GM18870 (cell line): ENCODE data around the gene GUCY1A2.
"Not testable (repeated sequence)": the region's sequence is repeated elsewhere in the genome, so short reads cannot be mapped to it uniquely, and the experiment has no call there.

Experiments used
- ATAC-seq: cut with Tn5 transposase; IDR thresholded peaks from one replicate; pipeline ENCODE4 v1.9.1; 2021; ENCODE audit warnings: moderate library complexity; ENCODE audit not compliant: unreplicated experiment

The GUCY1A2 gene

GRCh38 chr11:106848526-106848925, 169.8 kb downstream of the GUCY1A2 start:
- ATAC-seq, result no peak

- no peak for ATAC-seq
These were observed 176.1 kb downstream of the GUCY1A2 start for GRCh38 chr11:106842134-106842533.

GRCh38 chr11:106840947-106841346, 177.3 kb downstream of the GUCY1A2 start:
- no peak for ATAC-seq

GRCh38 chr11:106840146-106840545, 178.1 kb downstream of the GUCY1A2 start:
- no peak for ATAC-seq

- ATAC-seq, result no peak
These were observed 183.7 kb downstream of the GUCY1A2 start for GRCh38 chr11:106834567-106834966.

- no peak for ATAC-seq
These were observed 189.3 kb downstream of the GUCY1A2 start for GRCh38 chr11:106828976-106829375.

GRCh38 chr11:106828576-106828975, 189.7 kb downstream of the GUCY1A2 start:
- ATAC-seq, result no peak

GRCh38 chr11:106827687-106828086, 190.6 kb downstream of the GUCY1A2 start:
- no peak for ATAC-seq

- ATAC-seq, result not testable (repeated sequence)
These were observed 191.7 kb downstream of the GUCY1A2 start for GRCh38 chr11:106826558-106826957.

- no peak for ATAC-seq
These were observed 196.4 kb downstream of the GUCY1A2 start for GRCh38 chr11:106821826-106822225.

- no peak for ATAC-seq
These were observed 197.0 kb downstream of the GUCY1A2 start for GRCh38 chr11:106821291-106821690.

- ATAC-seq, result no peak
These were observed 199.8 kb downstream of the GUCY1A2 start for GRCh38 chr11:106818443-106818842.

GRCh38 chr11:106815209-106815608, 203.1 kb downstream of the GUCY1A2 start:
- no peak for ATAC-seq

- ATAC-seq, result no peak
These were observed 204.5 kb downstream of the GUCY1A2 start for GRCh38 chr11:106813806-106814205.

GRCh38 chr11:106794058-106794457, 224.2 kb downstream of the GUCY1A2 start:
- ATAC-seq, result no peak

- ATAC-seq, result no peak
These were observed 228.9 kb downstream of the GUCY1A2 start for GRCh38 chr11:106789406-106789805.

- ATAC-seq, result no peak
These were observed 230.8 kb downstream of the GUCY1A2 start for GRCh38 chr11:106787454-106787853.

- ATAC-seq, result no peak
These were observed 232.2 kb downstream of the GUCY1A2 start for GRCh38 chr11:106785913-106786650.

- not testable (repeated sequence) for ATAC-seq
These were observed 241.0 kb downstream of the GUCY1A2 start for GRCh38 chr11:106777302-106777701.

- ATAC-seq, result no peak
These were observed 247.7 kb downstream of the GUCY1A2 start for GRCh38 chr11:106770489-106771085.

GRCh38 chr11:106765469-106766258, 252.6 kb downstream of the GUCY1A2 start:
- ATAC-seq, result no peak

- no peak for ATAC-seq
These were observed 254.8 kb downstream of the GUCY1A2 start for GRCh38 chr11:106763501-106763900.
